CD4-positive, alpha-beta T cell treated with Interferon gamma for 1 hour (primary cell): ENCODE measurements around the gene CCDC71.

ENCODE experiments used
- DNase-seq: peaks from one replicate; pipeline ENCODE4 v3.0.0-alpha.2; 2020

The CCDC71 gene

DNA sequence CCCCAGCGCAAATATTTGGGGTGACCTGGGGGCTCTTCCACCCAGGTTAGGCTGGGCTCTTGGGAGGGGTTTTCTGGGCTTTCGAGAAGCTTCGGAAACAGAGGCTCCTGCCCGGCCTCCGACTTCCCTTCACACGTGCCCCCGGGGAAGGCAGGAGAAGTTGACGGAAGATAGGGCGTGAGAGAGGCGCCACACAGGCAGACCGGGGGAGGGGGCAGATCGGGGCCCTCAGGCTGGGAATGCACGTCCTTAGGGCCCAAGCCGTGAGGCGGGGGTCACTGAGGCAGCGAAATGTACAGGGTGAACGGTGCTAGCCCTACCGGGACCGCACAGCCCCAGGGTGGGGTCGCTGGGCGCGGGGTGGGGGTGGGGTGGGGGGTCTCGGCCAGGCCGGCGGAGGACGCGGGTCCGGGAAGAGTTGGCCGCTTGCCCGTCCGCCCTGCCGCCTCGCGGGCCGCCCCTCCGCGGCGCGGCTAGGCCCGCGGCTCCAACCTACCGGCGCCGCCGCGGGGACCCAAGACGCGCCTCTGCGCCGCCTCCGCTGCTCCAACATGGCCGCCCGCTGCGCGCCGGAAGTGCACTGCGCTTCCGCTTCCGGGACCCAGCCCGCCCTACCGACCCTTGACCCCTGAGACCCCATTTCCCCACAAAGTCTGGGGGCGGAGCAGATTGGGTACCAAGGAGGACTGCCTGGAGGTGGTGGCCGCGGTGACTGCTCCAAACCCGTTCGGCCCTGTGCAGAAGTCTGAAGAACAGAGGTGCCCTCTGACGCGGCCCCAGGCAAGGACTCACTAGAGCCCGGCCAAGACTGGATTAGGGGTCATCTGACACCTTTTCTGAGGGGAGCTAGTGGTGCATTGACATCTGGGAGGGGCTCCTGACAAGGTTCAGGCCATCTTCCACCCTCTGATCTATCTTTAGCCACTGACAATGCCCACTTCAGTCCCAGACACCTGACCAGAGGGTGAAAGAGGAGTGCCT lies at the start of gene CCDC71:
Gene CCDC71, minus strand, starts transcription at position 561 of the 981 bp plus-strand sequence. CDS start 2,123 bp downstream, outside the sequence.
- peak; percentile 81 for DNase-seq

DNA sequence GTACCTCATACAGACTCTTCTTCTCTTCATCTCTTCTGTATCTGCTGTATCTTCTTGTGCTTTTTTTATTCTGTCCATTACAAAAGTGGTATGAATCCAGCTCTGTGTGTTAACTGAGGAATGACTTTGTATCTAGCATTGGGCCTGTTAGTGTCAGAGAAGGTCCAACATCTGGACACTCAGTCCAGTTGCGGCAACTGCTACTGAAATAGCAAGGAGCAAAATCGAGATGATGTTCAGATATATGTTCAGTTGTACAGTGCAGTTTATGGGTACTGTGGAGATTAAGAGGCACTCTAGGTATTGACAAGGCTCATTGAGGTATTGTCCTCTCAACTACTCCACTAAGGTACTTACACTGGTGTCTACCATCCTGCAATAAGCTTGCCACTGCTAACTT lies 47.9 kb upstream of the CCDC71 start:
- no peak for DNase-seq

DNA sequence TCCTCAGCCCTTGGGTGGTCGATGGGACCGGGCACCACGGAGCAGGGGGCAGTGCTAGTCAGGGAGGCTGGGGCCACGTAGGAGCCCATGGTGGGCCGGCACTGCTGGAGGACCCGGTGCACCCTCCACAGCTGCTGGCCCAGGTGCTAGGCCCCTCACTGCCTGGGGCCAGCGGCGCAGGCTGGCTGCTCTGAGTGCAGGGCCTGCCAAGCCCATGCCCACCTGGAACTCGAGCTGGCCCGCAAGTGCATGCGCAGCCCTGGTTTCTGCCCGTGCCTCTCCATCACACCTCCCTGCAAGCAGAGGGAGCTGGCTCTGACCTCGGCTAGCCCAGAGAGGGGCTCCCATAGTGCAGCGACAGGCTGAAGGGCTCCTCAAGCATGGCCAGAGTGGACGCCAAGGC lies 47.4 kb upstream of the CCDC71 start:
- no peak for DNase-seq

DNA sequence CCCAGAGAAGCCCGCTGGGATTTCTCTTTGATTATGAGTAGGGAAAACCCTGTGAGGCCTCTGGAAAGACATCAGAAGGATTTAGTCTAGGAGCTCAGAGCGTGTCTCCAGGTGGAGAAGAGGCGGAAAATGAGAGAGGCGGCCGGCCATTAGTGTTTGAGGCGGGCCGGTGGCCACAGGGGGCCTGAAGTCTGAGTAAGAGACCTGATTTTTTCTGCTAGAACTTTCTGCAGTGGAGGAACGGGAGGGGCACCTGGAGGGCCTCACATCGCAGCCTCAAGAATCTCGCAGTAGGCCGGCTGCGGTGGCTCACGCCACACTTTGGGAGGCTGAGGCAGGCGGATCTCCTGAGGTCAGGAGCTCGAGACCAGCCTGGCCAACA lies 33.8 kb upstream of the CCDC71 start:
- no peak for DNase-seq

DNA sequence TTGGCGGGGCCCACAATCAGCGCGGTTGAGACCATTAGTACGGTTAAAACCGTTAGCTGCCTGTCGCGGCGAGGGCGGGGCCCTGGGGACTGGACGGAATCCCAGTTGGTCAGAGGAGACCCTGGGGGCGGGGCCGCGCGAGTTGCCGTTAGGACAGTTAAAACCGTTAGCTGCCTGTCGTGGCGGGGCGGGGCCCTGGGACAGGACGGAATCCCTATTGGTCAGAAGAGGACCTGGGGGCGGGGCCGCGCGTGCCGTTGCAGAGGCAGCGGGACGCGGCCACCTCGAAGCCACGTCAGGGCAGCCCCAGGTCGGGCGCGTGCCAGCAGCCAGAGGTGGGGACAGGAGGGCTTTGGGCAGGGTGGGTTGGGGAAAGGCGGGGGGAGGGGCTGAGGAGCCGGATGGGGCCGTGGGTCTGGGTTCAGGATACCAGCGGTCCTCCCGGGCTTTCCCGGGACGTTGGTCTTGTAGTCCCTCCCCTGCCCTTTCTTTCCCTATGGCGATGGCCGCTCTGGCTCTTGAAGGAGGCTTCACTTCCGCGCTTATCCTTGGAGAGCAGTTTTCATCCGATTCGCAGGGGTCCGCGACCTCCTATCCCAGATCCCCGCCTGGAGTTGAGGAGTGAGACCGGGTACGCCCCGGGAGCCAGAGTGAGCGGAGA lies 33.2 kb upstream of the CCDC71 start:
- peak; percentile 7 for DNase-seq

DNA sequence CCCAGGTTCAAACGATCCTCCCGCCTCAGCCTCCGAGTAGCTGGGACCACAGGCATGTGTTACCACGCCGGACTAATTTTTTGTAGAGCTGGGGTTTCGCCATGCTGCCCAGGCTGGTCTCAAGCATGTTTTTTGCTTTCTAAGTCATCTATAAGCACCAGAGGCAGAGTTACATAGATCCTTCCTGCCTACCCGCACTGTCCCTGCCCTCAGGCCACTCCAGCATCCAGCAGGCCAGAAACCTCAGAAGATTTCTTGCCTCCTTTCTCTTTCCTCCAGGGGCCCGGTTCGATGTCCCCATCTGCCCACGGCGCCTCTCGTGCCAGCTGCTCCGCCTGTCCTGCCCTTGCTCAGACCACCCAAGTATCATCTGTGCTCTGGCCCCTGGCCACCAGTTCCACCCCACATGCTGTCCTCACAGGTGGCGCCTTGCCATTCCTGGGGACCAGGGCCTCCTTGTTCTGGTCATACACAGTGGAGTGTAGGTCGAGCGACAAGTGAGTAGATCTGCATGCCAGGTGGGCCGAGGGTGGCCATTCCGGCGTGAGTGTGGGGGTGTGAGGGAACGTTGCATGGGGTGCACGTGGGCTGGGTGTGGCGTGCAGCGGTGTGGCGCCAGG lies 32.6 kb upstream of the CCDC71 start:
- DNase-seq: no peak

DNA sequence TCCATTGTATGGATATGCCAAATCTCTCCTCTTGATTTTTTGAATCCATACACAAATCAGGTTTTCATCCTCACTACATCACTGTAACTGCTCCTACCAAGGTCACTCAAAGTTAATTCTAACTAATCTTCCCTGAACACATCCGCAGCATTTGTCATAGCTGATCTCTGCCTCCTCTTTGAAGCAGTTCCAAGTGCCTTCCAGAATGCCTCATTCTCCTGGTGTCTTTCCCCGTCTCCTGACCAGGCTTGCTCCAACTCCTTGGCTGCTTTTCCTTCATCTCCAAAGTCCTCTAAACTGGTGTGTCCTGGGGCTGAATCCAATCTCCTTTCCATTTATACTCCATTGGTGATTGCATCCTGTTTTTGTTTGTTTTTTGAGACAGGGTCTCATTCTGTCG lies 32.0 kb upstream of the CCDC71 start:
- DNase-seq: no peak

DNA sequence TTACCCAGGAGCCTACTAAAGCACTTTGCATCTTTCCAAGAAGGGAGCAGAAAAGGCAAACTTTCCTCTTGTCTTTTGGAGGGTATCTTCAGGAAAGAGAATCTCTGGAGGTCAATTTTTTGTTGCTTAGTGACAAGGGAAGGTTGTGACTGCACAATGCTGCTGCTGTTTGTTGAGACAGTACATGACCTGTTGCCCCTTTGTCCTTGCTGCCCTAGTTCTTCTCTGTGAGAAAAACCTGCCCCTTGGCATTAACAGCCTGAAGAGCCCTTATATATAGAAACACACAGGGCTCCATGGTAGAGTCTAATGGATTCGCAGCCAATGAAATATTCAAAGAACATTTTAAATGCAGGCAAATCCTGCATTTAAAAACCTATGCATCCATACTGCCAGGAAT lies 25.6 kb upstream of the CCDC71 start:
- no peak for DNase-seq

DNA sequence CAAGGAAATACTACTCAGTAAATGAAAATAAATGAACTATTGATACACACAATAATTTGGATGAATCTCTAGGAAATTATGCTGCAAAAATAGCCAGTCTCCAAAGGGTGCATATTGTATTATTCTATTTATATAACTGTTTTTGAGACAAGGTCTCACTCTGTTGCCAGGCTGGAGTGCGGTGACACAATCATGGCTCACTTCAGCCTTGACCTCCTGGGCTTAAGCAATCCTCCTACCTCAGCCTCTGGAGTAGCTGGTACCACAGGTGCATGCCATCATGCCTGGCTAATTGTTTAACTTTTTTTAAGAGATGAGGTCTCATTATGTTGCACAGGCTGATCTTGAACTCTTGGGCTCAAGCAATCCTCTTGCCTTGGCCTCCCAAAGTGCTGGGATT lies 17.7 kb upstream of the CCDC71 start:
- no peak for DNase-seq

DNA sequence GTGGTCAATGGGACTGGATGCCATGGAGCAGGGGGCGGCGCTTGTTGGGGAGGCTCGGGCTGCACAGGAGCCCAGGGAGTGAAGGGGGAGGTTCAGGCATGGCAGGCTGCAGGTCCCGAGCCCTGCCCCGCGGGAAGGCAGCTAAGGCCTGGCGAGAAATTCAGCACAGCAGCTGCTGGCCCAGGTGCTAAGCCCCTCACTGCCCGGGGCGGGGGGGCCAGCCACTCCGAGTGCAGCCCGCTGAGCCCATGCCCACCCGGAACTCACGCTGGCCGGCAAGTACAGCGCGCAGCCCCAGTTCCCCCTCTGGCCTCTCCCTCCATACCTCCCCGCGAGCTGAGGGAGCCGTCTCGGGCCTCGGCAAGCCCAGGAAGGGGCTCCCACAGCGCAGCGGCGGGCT lies 16.6 kb upstream of the CCDC71 start:
- DNase-seq: no peak

DNA sequence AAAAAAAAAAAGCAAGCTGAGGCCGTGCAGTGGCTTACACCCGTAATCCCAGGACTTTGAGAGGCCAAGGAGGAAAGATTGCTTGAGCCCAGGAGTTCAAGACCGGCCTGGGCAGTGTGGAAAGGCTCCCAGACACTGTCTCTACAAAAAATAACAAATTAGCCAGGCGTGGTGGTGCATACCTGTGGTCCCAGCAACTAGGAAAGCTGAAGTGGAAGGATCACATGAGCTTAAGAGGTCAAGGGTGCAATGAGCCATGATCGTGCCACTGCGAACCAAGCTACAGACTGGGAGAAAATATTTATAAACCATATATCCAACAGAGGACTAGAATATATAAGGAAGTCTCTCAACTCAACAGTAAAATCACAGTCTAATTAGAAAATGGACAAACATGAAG lies 15.2 kb upstream of the CCDC71 start:
- no peak for DNase-seq

DNA sequence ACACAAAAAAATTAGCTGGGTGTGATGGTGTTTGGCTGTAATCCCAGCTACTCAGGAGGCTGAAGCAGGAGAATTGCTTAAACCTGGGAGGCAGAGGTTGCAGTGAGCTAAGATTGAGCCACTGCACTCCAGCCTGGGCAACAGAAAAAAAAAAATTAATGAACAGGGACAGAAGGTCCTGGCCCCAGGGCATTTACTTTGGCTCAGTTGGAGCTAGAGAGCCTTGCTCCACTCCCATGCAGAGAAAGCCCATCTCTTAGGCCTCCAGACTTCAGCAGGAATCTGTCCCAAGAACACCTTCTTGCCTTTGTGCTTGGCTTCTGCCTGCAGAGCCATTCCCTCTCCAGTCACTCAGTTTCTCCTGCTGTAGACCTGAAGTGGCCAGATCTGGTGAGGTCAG lies 14.0 kb upstream of the CCDC71 start:
- no peak for DNase-seq

DNA sequence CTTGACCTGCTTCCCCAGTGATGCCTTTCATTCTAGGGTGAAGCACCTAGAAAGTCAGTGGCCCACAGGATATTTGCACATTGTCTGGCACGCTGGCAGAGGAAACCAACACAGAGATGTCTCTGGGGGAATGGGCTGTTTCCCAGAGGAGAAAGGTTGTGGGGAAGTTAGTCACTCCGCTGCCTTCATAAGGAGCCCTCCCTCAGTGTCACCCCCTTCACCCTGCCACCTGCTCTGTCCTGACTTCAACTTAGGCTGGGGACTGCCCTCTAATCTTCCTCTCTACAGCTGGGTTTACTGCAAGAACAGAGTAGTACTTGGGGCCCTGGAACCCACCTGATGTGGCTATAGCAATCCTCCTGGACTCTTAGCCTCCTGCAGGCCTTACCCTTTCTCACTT lies 10.9 kb upstream of the CCDC71 start:
- no peak for DNase-seq

DNA sequence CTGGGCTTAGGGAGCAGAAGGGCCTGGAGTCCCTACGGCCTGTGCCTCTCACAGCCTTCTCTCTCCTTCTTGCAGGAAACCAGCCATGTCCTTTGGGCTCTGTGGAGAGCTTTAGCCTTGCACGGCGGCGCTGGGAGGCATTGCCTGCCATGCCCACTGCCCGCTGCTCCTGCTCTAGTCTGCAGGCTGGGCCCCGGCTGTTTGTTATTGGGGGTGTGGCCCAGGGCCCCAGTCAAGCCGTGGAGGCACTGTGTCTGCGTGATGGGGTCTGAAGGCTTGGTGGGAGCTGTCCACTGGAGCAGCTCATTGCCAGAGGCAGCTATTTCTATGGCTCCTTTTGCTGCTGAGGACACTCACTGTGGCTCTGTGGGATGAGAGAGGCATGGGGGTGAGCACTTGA lies 9.4 kb upstream of the CCDC71 start:
- DNase-seq: no peak

DNA sequence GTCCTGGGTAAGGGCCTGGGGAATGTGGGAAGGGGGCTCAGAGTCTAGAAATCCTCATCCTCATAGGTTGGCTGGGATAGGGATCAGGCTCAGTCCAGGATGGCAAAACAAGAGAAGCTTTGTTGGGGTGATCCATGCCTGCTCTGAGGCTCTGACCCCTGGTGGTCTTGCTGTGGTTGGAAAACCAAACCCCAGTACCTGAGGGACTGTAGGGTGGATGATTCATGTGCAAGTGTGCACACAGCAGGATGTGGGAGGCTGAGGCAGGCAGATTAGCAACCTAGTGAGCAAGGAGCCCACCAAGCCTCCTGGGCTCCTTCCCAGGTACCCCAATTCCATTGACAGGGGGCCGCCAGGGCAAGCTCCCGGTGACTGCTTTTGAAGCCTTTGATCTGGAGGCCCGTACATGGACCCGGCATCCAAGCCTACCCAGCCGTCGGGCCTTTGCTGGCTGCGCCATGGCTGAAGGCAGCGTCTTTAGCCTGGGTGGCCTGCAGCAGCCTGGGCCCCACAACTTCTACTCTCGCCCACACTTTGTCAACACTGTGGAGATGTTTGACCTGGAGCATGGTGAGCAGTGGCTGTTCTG lies 8.4 kb upstream of the CCDC71 start:
- DNase-seq: no peak

DNA sequence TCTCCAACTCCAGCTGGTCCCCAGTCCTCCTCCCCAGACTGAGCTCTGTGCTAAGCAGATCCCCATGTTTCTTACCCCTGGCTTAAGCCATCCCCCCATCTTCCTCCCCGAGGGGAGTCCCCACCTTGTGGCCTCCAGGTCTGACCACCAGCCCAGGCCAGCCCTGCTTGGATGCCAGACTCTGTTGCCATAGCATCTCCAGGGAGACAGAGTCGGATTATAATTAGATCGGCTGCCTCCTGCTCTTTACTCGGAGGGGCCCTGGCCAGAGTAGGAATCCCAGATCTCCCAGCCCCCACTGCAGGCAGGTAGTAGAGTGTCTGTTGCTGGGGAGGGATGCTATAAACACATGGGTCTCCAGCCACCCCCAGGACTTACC lies 7.7 kb upstream of the CCDC71 start:
- DNase-seq: no peak

DNA sequence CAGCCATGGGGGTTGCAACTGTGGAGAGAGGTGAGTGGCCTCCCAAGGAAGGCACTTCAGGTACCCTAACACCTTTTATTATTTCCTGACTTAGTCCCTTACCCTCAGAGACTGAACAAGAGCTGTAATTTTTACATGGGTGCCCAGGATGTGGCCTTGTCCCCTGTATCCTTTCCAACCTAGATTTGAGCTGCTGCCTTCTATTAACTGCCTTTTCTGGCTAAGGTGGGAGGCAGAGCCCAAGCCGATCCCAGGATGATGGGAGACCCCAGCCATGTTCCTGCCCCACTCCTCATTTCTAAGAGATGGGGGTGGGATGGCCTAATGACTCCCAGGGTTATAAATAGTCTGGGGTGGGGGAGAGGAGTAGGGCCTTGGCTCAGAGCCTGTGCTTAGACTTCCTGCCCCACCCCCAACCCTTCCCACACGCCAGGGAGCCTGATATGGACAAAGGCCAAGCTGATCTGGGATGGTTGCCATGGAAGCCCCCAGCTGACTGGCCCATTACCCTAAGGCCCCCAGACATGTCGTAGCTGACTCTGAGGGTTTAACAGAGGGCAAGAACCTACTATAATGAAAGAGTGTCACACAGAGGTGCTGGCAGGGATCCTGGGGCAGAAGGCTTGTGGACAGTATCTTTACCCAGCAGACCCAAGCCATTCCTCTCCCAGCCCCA lies 7.1 kb upstream of the CCDC71 start:
- no peak for DNase-seq

DNA sequence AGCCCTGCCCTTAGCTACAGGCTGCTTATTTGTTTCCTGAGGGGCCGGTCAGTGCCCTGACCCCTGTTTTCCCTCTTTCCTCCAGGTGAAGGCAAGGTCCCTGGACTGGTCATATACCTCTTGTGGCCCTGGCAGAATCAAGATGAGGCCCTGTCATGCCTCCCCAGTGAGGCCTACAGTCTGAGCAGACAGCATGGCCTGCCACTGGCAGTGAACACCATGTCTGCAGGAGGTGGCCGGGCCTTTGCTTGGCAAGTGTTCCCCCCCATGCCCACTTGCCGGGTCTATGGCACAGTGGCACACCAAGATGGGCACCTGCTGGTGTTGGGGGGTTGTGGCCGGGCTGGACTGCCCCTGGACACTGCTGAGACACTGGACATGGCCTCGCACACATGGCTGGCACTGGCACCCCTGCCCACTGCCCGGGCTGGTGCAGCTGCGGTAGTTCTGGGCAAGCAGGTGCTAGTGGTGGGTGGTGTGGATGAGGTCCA lies 6.5 kb upstream of the CCDC71 start:
- DNase-seq: no peak

DNA sequence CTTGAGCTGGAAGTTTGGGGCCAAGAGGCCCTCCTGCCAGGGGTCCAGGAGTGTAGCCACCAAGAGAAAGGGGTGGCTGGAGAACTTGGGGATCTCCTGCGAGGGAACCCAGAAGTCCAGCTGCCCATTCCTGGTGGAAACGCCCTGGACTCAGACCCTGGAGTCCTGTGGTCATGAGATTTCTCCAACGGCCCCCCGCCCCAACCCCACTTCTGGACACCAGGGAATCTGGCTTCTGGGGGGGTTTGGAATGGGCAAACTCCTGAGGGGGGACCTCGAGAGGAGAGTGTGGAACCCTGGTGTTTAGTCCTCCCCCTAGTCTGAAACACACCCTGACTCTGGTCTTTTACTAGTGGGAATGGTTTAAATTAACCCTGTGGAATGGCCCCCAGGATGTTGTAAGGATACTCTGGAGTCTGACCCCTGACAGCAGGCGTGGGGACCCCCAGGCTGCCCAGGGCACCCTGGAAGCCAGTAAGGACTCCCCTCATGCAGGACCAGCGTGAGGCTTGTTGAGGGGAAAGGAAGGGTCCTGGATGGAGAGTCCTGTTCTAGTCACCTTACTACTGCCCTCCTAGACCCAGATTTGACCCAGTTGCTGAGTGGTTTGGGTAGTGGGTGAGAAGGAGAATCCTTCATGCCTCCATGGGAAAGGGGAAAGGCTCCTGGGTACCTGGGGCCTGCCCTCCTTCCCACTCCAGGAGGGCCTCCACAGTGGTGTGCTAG lies 5.8 kb upstream of the CCDC71 start:
- no peak for DNase-seq

DNA sequence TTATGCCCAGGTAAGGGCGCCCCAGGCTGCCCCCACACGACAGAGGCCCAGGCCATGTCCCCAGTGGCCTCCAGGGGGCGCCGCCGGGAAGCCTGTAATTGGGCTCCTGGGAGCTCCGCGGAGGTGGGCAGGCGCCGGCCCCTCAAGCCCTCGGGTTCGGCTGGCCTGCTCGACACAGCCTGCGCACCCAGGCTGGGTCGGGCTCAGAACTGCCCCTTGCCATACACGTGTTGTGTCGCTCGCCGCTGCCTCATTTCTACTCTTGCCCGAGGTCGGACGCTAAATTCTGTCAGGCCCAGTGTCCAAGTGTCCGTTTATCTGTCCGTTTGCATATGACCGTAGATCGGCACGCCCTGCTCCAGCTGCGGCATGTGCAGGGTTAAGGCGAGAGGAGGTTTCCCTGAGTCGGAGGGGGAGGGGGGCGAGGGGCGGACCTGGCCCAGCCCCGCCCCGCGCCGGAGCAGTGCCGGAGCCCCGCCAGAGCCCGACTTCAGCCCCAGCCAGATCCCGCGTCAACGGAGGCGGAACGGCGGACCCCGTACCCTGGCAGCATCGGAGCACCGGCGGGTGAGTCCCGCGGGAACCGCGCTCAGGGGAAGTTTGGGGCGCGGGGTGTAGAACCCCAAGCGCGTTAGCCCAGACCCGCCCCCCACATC lies 5.1 kb upstream of the CCDC71 start, which contains the start of gene KLHDC8B:
Gene KLHDC8B, plus strand, starts transcription at position 480 of the 656 bp plus-strand sequence. CDS start 1,172 bp downstream, outside the sequence.
- peak; percentile 77 for DNase-seq

DNA sequence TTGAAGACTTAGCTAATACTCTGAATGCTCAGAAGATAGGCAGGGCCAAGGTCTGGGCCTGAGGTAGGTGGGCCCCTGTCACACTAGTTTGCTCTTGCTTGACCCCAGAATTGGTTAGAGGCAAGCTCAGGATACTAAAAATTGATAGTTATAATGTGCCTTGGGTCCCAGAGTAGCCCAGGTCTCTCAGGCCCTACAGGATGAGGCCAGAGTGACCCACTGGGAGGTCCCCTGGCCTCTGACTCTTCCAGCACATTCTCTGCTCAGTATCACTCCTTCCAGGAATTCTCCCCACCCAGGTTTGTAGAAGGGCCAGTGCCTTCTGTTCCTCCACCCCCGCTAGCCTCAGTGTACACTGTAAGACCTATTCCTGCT lies 4.6 kb upstream of the CCDC71 start:
- DNase-seq: no peak
